ENCODE results near the gene PIGO.

GRCh38 chr9:35106343-35106730 is 9.9 kb upstream of the PIGO start:
- TF ChIP-seq, protein P1, sequence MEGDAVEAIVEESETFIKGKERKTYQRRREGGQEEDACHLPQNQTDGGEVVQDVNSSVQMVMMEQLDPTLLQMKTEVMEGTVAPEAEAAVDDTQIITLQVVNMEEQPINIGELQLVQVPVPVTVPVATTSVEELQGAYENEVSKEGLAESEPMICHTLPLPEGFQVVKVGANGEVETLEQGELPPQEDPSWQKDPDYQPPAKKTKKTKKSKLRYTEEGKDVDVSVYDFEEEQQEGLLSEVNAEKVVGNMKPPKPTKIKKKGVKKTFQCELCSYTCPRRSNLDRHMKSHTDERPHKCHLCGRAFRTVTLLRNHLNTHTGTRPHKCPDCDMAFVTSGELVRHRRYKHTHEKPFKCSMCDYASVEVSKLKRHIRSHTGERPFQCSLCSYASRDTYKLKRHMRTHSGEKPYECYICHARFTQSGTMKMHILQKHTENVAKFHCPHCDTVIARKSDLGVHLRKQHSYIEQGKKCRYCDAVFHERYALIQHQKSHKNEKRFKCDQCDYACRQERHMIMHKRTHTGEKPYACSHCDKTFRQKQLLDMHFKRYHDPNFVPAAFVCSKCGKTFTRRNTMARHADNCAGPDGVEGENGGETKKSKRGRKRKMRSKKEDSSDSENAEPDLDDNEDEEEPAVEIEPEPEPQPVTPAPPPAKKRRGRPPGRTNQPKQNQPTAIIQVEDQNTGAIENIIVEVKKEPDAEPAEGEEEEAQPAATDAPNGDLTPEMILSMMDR (IDR thresholded peaks at IDR 0.05): no peak
- no peak for TF ChIP-seq POLR2A (IDR thresholded peaks at IDR 0.05)

Data from esophagus squamous epithelium (tissue), 4 donors.